Type B pancreatic cell (in vitro differentiated cells): ENCODE data around the gene LRRN3. TPM values are rescaled to one million over a fixed set of nuclear protein-coding genes. Genes with fewer than 3 reads are reported as not detected.

Source experiments
- DNase-seq: peaks from one replicate; pipeline ENCODE4 v3.0.0; 2021; ENCODE audit warnings: mixed read lengths; ENCODE audit not compliant: unreplicated experiment; ENCODE audit errors: extremely low spot score
- H3K27ac Mint-ChIP-seq: 2 replicates; pipeline ENCODE4 v1.8.0; 2021; ENCODE audit warnings: mild to moderate bottlenecking, mixed read lengths
- H3K27me3 Mint-ChIP-seq: 2 replicates; pipeline ENCODE4 v1.8.0; 2021; ENCODE audit warnings: mixed read lengths
- H3K36me3 Mint-ChIP-seq: 2 replicates; pipeline ENCODE4 v1.8.0; 2021; ENCODE audit warnings: mixed read lengths
- H3K4me1 Mint-ChIP-seq: one replicate; pipeline ENCODE4 v1.8.0; 2021; ENCODE audit warnings: mixed read lengths; ENCODE audit not compliant: unreplicated experiment
- H3K4me3 Mint-ChIP-seq: 2 replicates; pipeline ENCODE4 v1.8.0; 2021; ENCODE audit warnings: mild to moderate bottlenecking, mixed read lengths
- H3K9me3 Mint-ChIP-seq: 2 replicates; pipeline ENCODE4 v1.8.0; 2021; ENCODE audit warnings: mixed read lengths
- CTCF ChIP-seq: fragments of 200-600 bp; sonication (generic); conservative IDR thresholded peaks from 2 replicates; pipeline ENCODE4 v1.5.0; 2021; ENCODE audit warnings: antibody characterized with exemption, mild to moderate bottlenecking
- total RNA-seq: library from RNA; stranded (reverse); gene quantifications from 2 replicates; pipeline ENCODE4 v1.2.1, GENCODE V29; 2021; ENCODE audit warnings: low replicate concordance

LRRN3 gene
- total RNA-seq, 1 donor from 2014 or later, result 12.9 TPM

- H3K9me3 Mint-ChIP-seq, result peaks cover 10% of the 10 kb centered on the region
- H3K4me3 Mint-ChIP-seq, result no peak overlapping the region
- no peak for TF ChIP-seq CTCF
- DNase-seq, result no peak
- peaks cover 13% of the 10 kb centered on the region for H3K4me1 Mint-ChIP-seq
- H3K27ac Mint-ChIP-seq, result no peak overlapping the region
- H3K36me3 Mint-ChIP-seq, result peaks cover 13% of the 10 kb centered on the region
- no peaks in the 10 kb centered on the region for H3K27me3 Mint-ChIP-seq
These were observed 83.1 kb downstream of the LRRN3 start for GRCh38 chr7:111173990-111174389.

DNA sequence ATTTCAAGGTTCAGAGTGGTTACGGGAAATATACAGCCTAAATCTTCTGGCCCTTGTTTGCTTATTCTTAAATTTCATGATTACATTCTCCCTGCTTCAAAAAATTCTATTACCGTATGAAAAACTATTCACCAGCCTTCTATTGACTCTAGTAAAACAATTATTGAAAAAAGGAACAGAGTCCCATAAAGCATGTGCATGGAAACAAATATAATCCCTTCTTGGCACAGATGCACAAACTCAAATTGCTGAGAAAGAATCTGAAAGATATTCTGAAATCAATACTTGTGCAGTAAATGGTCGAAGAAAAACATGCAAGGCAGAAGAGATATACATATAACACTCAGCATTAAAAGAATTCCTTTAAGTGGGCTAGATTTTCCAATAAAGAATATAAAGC lies 83.6 kb downstream of the LRRN3 start:
- Mint-ChIP-seq H3K27ac (no peak overlapping the region), H3K9me3 (peaks cover 10% of the 10 kb centered on the region), H3K4me1 (peaks cover 13% of the 10 kb centered on the region), H3K27me3 (no peaks in the 10 kb centered on the region), H3K4me3 (no peak overlapping the region), H3K36me3 (peaks cover 13% of the 10 kb centered on the region)
- DNase-seq, result no peak
- TF ChIP-seq CTCF, result no peak
